Bronchial epithelial cell (primary cell): ENCODE measurements around the gene NLRC5. TPM values are rescaled to one million over a fixed set of nuclear protein-coding genes. Genes with fewer than 3 reads are reported as not detected.
A peak's percentile ranks its signal among the peaks of the same experiment; 100 is the strongest.
"Not testable (repeated sequence)": the region's sequence is repeated elsewhere in the genome, so short reads cannot be mapped to it uniquely, and the experiment has no call there.

ENCODE experiments used
- DNase-seq: peaks from one replicate; pipeline ENCODE4 v3.0.0-alpha.2; 2010; ENCODE audit warnings: low read depth
- FAIRE-seq: peaks from 2 replicates; lab custom pipeline; 2011; peaks lifted over from hg19 to GRCh38; lab: Jason Lieb, UNC
- H3K27me3 ChIP-seq: 2 replicates; pipeline ENCODE4 v1.5.1; 2011; ENCODE audit warnings: low read length; ENCODE audit not compliant: control insufficient read depth, insufficient read depth
- H3K36me3 ChIP-seq: 2 replicates; pipeline ENCODE4 v1.5.1; 2011; ENCODE audit warnings: low read length; ENCODE audit not compliant: control insufficient read depth, insufficient read depth
- H3K4me3 ChIP-seq: 2 replicates; pipeline ENCODE4 v1.5.1; 2011; ENCODE audit warnings: mild to moderate bottlenecking, low read depth, low read length, control low read depth
- CTCF ChIP-seq: IDR thresholded peaks from 2 replicates; pipeline ENCODE4 v1.5.1; 2011; ENCODE audit warnings: mild to moderate bottlenecking, moderate library complexity, low read length, control low read depth, inconsistent platforms; ENCODE audit not compliant: insufficient read depth, severe bottlenecking
- total RNA-seq: library from RNA; depleted of rRNA; stranded (reverse); fragments of >200 nt; gene quantifications from 2 replicates; pipeline ENCODE4 v1.2.1, GENCODE V29; 2014

The NLRC5 gene
- total RNA-seq, 1 donor from 2014 or later, result 2.1 TPM

GRCh38 chr16:57004387-57005250 lies 15.3 kb downstream of the NLRC5 start:
- FAIRE-seq, result peak; percentile 43
- H3K27me3 ChIP-seq, result no peaks in the 10 kb centered on the region

GRCh38 chr16:57005597-57005996 lies 16.2 kb downstream of the NLRC5 start:
- not testable (repeated sequence) for DNase-seq, FAIRE-seq, H3K36me3 ChIP-seq, H3K4me3 ChIP-seq, H3K27me3 ChIP-seq

More at GRCh38 chr16:57004387-57005250, 15.3 kb downstream of the NLRC5 start:
- no peak for TF ChIP-seq CTCF
- no peaks in the 10 kb centered on the region for H3K36me3 ChIP-seq
- peak; percentile 77 for DNase-seq
- H3K4me3 ChIP-seq, result no peak overlapping the region

GRCh38 chr16:57007050-57007449 lies 17.7 kb downstream of the NLRC5 start:
- no peak for FAIRE-seq
- Histone ChIP-seq H3K27me3 (no peaks in the 10 kb centered on the region), H3K36me3 (no peaks in the 10 kb centered on the region), H3K4me3 (no peak overlapping the region)
- no peak for DNase-seq
- TF ChIP-seq CTCF, result no peak

GRCh38 chr16:57007530-57007929 lies 18.2 kb downstream of the NLRC5 start:
- no peaks in the 10 kb centered on the region for H3K27me3 ChIP-seq
- DNase-seq (no peak), FAIRE-seq (no peak)
- H3K36me3 ChIP-seq, result no peaks in the 10 kb centered on the region
- no peak for TF ChIP-seq CTCF
- H3K4me3 ChIP-seq, result no peak overlapping the region

GRCh38 chr16:57008440-57008839 lies 19.1 kb downstream of the NLRC5 start:
- no peak for TF ChIP-seq CTCF
- no peak for FAIRE-seq

GRCh38 chr16:57009643-57010170 lies 20.4 kb downstream of the NLRC5 start:
- Histone ChIP-seq H3K4me3 (no peak overlapping the region), H3K27me3 (no peaks in the 10 kb centered on the region), H3K36me3 (no peaks in the 10 kb centered on the region)
- no peak for DNase-seq
- no peak for TF ChIP-seq CTCF
- FAIRE-seq, result no peak

More at GRCh38 chr16:57008440-57008839, 19.1 kb downstream of the NLRC5 start:
- H3K27me3 ChIP-seq, result no peaks in the 10 kb centered on the region
- H3K36me3 ChIP-seq, result no peaks in the 10 kb centered on the region
- DNase-seq, result no peak
- H3K4me3 ChIP-seq, result no peak overlapping the region
